GM19239 (cell line): Measurements from ENCODE around the gene DYSF.

Experiments
- DNase-seq: peaks from one replicate; pipeline ENCODE4 v3.0.0; 2011; ENCODE audit warnings: low spot score; ENCODE audit not compliant: insufficient read length
- FAIRE-seq: peaks from 2 replicates; lab custom pipeline; 2011; peaks lifted over from hg19 to GRCh38; lab: Jason Lieb, UNC

The DYSF gene

GRCh38 chr2:71711133-71711855, 257.9 kb downstream of the DYSF start:
- FAIRE-seq (no peak), DNase-seq (no peak)

- FAIRE-seq (no peak), DNase-seq (no peak)
These were observed 258.9 kb downstream of the DYSF start for GRCh38 chr2:71712158-71712818.

GRCh38 chr2:71713581-71714580, 260.5 kb downstream of the DYSF start:
- DNase-seq (no peak), FAIRE-seq (no peak)

- DNase-seq, result no peak
- FAIRE-seq, result no peak
These were observed 261.4 kb downstream of the DYSF start for GRCh38 chr2:71714601-71715240.

GRCh38 chr2:71715241-71715750, 261.9 kb downstream of the DYSF start:
- DNase-seq (no peak), FAIRE-seq (no peak)

- DNase-seq, result no peak
- FAIRE-seq, result no peak
These were observed 262.8 kb downstream of the DYSF start for GRCh38 chr2:71715951-71716696.

- FAIRE-seq (no peak), DNase-seq (no peak)
These were observed 263.6 kb downstream of the DYSF start for GRCh38 chr2:71716697-71717624.

- FAIRE-seq, result no peak
These were observed 265.3 kb downstream of the DYSF start for GRCh38 chr2:71718686-71719085.

GRCh38 chr2:71719520-71720282, 266.3 kb downstream of the DYSF start:
- no peak for DNase-seq
- no peak for FAIRE-seq

More at GRCh38 chr2:71718686-71719085, 265.3 kb downstream of the DYSF start:
- no peak for DNase-seq

GRCh38 chr2:71720283-71720560, 266.9 kb downstream of the DYSF start:
- no peak for DNase-seq
- no peak for FAIRE-seq

- DNase-seq (no peak), FAIRE-seq (no peak)
These were observed 267.4 kb downstream of the DYSF start for GRCh38 chr2:71720596-71721361.

- no peak for DNase-seq
- no peak for FAIRE-seq
These were observed 268.0 kb downstream of the DYSF start for GRCh38 chr2:71721362-71721665.

- DNase-seq (no peak), FAIRE-seq (no peak)
These were observed 268.3 kb downstream of the DYSF start for GRCh38 chr2:71721669-71722068.

- no peak for FAIRE-seq
- no peak for DNase-seq
These were observed 268.9 kb downstream of the DYSF start for GRCh38 chr2:71722286-71722685.

- DNase-seq, result no peak
- FAIRE-seq, result no peak
These were observed 271.4 kb downstream of the DYSF start for GRCh38 chr2:71724793-71725192.

GRCh38 chr2:71725836-71726235, 272.5 kb downstream of the DYSF start:
- DNase-seq (no peak), FAIRE-seq (no peak)

- FAIRE-seq, result no peak
These were observed 274.2 kb downstream of the DYSF start for GRCh38 chr2:71727562-71727961.

More at GRCh38 chr2:71727562-71727961, 274.2 kb downstream of the DYSF start:
- no peak for DNase-seq
